Middle frontal gyrus (tissue), 1 donor: ENCODE data around the gene LIME1.
"Not testable (repeated sequence)": the region's sequence is repeated elsewhere in the genome, so short reads cannot be mapped to it uniquely, and the experiment has no call there.

Experiments used
- DNase-seq: peaks from one replicate; pipeline ENCODE4 v3.0.0-alpha.2; 2015; ENCODE audit warnings: low spot score; ENCODE audit errors: extremely low spot score

The LIME1 gene

GRCh38 chr20:63708301-63709148, 27.9 kb upstream of the LIME1 start:
- no peak for DNase-seq

- DNase-seq = no peak
Measured at GRCh38 chr20:63709149-63709527, 27.3 kb upstream of the LIME1 start.

DNA sequence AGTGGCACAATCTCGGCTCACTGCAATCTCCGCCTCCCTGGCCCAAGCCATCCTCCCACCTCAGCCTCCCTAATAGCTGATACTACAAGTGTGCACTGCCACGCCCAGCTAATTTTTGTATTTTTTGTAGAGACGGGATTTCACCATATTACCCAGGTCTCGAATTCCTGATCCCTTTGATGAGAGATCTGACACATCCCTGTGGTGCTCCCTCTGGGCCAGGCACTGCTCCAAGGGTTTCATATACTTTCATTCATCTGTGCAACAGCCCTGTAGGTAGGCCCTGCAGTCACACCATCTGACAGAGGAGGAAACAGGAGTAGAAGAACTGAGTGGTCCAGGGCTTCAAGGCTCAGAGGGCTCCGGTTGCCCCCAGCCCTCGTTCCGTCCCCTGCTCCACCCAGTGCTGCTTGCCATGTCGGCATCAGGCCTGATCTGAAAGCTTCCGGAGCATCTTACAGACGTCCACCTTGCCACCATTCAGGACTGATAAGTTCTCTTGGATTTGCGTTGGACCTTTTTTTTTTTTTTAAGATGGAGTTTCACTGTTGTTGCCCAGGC, 25.3 kb upstream of the LIME1 start:
- DNase-seq = no peak

- no peak for DNase-seq
Measured at GRCh38 chr20:63712191-63712590, 24.3 kb upstream of the LIME1 start.

DNA sequence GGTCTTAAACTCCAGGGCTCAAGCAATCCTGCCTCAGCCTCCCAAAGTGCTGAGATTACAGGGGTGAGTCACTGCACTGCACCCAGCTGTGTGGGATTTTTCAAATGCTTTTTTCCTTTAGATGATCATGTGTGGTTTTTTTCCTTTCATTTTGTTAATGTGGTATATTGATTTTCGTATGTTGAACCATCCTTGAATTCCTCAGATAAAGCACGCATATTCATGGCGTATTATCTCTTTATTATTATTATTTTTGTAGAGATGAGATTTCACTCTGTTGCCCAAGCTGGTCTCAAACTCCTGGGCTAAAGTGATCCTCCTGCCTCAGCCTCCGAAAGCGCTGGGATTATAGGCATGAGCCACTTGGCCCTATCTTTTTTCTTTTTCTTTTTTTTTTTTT, 21.6 kb upstream of the LIME1 start:
- no peak for DNase-seq

DNA sequence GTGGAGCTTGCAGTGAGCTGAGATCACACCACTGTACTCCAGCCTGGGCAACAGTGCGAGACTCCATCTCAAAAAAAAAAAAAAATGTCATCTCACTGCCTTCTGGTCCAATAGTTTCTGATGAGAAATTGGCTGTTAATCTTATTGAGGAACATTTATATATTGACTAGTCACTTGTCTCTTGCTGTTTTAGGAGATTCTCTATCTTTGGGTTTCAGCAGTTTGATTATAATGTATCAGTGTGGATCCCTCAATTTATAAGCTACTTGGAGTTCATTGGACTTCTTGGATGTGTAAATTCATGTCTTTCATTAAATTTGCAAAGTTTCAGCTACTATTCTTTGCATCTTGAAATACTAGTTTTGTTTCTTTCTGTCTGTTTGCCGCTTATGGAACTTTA, 17.5 kb upstream of the LIME1 start:
- no peak for DNase-seq

DNA sequence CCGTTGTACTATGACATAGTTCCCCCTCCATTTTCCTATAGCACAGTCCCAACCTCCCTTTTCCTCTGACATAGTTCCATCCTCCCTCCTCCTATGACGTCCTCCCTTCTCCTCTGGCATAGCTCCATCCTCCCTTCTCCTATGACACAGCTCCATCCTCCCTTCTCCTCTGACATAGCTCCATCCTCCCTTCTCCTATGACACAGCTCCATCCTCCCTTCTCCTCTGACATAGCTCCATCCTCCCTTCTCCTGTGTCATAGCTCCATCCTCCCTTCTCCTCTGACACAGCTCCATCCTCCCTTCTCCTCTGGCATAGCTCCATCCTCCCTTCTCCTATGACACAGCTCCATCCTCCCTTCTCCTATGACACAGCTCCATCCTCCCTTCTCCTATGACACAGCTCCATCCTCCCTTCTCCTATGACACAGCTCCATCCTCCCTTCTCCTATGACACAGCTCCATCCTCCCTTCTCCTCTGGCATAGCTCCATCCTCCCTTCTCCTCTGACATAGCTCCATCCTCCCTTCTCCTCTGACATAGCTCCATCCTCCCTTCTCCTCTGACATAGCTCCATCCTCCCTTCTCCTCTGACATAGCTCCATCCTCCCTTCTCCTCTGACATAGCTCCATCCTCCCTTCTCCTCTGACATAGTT, 13.4 kb upstream of the LIME1 start:
- not testable (repeated sequence) for DNase-seq

DNA sequence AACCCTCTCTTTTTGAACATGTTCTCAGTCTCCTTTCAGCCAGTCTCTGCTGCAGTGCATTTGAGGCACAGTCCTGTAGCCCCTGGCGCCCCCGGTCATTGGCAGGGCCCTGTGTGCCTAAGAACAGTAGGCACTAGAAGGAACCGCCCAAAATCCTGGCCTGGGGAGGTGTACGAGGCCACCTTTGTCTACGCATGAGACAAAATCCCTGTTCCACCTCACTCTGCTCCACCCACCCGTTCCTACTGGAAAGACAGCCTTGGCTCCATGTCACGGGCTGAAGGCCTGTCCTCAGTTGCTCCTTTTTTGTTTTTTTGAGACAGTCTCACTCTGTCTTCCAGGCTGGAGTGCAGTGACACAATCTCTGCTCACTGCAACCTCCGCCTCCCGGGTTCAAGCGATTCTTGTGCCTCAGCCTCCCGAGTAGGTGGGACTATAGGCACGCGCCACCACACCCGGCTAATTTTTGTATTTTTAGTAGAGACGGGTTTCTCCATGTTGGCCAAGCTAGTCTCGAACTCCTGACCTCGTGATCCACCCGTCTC, 6.2 kb upstream of the LIME1 start:
- DNase-seq = not testable (repeated sequence)

- DNase-seq = no peak
Measured at GRCh38 chr20:63731410-63731809, 5.1 kb upstream of the LIME1 start.

- DNase-seq = no peak
Measured at GRCh38 chr20:63732118-63733095, 4.1 kb upstream of the LIME1 start.

GRCh38 chr20:63733117-63733516, 3.3 kb upstream of the LIME1 start:
- DNase-seq = no peak

DNA sequence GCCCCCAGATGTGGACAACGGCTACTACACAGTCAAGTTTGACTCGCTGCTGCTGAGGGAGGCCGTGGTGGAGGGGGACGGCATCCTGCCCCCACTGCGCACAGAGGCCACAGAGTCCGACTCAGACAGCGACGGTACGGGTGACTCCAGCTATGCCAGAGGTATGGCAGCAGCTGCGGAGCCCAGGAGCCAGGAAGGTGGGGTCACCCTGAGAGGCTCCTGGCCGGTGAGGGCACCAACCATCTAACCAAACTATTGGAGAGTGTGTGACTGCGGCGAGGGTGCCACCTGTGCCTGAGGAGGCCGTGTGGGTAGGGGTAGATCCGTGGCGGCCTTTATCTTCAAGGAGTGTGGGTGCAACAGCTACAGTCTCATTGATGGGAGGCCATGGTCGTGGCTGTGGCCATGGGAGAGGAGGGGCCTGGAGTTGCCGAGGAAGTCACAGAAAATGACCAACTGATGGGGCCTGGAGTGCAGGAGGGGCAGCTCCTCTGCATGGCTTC, 2.8 kb upstream of the LIME1 start:
- no peak for DNase-seq

DNA sequence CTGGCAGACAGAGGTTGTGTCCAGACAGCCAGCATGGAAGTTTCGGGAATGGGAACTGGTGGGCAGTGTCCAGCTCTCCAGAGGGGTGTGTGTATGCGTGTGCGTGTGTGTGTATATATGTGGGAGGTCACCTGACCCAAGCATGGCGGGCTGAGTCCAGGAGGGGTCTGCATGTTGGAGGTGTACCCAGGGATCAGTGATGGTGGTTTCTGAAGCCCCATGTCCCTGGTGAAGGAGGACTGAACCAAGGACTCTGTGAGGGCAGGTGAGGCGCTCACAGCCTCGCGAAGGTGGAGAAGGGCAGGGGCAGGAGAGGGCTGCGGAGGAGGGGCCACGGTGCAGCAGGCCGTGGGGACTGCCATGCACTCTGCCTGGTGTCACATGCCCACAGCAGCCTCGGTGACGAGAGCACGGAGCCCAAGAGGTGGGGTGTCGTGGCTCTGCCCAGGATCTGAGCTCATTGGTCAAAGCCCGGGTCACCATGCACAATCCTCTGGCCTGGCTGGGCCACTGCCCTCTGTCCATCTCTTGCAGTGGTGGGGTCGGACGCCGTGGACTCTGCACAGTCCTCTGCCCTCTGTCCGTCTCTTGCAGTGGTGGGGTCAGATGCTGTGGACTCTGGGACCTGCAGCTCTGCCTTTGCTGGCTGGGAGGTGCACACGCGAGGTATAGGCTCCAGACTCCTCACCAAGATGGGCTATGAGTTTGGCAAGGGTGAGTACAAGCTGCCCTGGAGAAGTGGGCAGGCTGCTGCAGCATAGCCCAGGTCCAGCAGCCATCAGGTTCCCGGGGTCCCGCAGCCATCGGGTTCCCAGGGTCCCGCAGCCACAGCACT, 2.1 kb upstream of the LIME1 start:
- DNase-seq = no peak

GRCh38 chr20:63734946-63735858, 1.3 kb upstream of the LIME1 start:
- DNase-seq = no peak

GRCh38 chr20:63736893-63737694, 630 bp downstream of the LIME1 start:
- no peak for DNase-seq

- no peak for DNase-seq
Measured at GRCh38 chr20:63737695-63737944, 1.2 kb downstream of the LIME1 start.

GRCh38 chr20:63737945-63738686, 1.7 kb downstream of the LIME1 start:
- DNase-seq = no peak

- DNase-seq = no peak
Measured at GRCh38 chr20:63738687-63739129, 2.2 kb downstream of the LIME1 start.
